ENCODE data around the gene MDGA2.

MDGA2 gene

GRCh38 chr14:47240748-47241437 is 434.5 kb downstream of the MDGA2 start:
- in situ Hi-C loops (cut with HindIII; ENCODE audit: low sequenced_read_pairs), result no loop called here
- H3K4me3 ChIP-seq (ENCODE audit: low read depth, low read length), result no peak overlapping the region
- no peak for TF ChIP-seq CTCF (IDR thresholded peaks at IDR 0.05; ENCODE audit: low read depth, low read length, missing control alignments)
- DNase-seq (ENCODE audit: low read depth), result no peak

- DNase-seq (ENCODE audit: low read depth), result no peak
- in situ Hi-C loops (cut with HindIII; ENCODE audit: low sequenced_read_pairs), result no loop called here
- no peak overlapping the region for H3K4me3 ChIP-seq (ENCODE audit: low read depth, low read length)
- no peak for TF ChIP-seq CTCF (IDR thresholded peaks at IDR 0.05; ENCODE audit: low read depth, low read length, missing control alignments)
Observed at GRCh38 chr14:47235619-47236018, 439.8 kb downstream of the MDGA2 start.

- no peak overlapping the region for H3K4me3 ChIP-seq (ENCODE audit: low read depth, low read length)
- no peak for DNase-seq (ENCODE audit: low read depth)
- in situ Hi-C loops (cut with HindIII; ENCODE audit: low sequenced_read_pairs), result no loop called here
- no peak for TF ChIP-seq CTCF (IDR thresholded peaks at IDR 0.05; ENCODE audit: low read depth, low read length, missing control alignments)
Observed at GRCh38 chr14:47226877-47227520, 448.4 kb downstream of the MDGA2 start.

- H3K4me3 ChIP-seq (ENCODE audit: low read depth, low read length), result no peak overlapping the region
- no peak for DNase-seq (ENCODE audit: low read depth)
- in situ Hi-C loops (cut with HindIII; ENCODE audit: low sequenced_read_pairs), result no loop called here
- TF ChIP-seq CTCF (IDR thresholded peaks at IDR 0.05; ENCODE audit: low read depth, low read length, missing control alignments), result no peak
Observed at GRCh38 chr14:47223656-47224055, 451.7 kb downstream of the MDGA2 start.

- TF ChIP-seq CTCF (IDR thresholded peaks at IDR 0.05; ENCODE audit: low read depth, low read length, missing control alignments), result no peak
- no peak for DNase-seq (ENCODE audit: low read depth)
- no peak overlapping the region for H3K4me3 ChIP-seq (ENCODE audit: low read depth, low read length)
- in situ Hi-C loops (cut with HindIII; ENCODE audit: low sequenced_read_pairs), result no loop called here
Observed at GRCh38 chr14:47220096-47220495, 455.3 kb downstream of the MDGA2 start.

- in situ Hi-C loops (cut with HindIII; ENCODE audit: low sequenced_read_pairs), result no loop called here
- DNase-seq (ENCODE audit: low read depth), result no peak
- no peak overlapping the region for H3K4me3 ChIP-seq (ENCODE audit: low read depth, low read length)
- no peak for TF ChIP-seq CTCF (IDR thresholded peaks at IDR 0.05; ENCODE audit: low read depth, low read length, missing control alignments)
Observed at GRCh38 chr14:47211263-47211662, 464.1 kb downstream of the MDGA2 start.
